GM23338 (cell line): Measurements from ENCODE around the gene CST9L. TPM values are rescaled to one million over a fixed set of nuclear protein-coding genes. Genes with fewer than 3 reads are reported as not detected.

Experiments used
- ATAC-seq: fragments of 200-7000 bp; cut with Tn5 transposase; 3 replicates; pipeline ENCODE4 v1.9.1; 2020
- DNase-seq: peaks from one replicate; pipeline ENCODE4 v3.0.0-alpha.2; 2015; ENCODE audit warnings: low spot score
- H2AFZ ChIP-seq: fragments of 200-600 bp; sonication (generic); 2 replicates; pipeline ENCODE4 v1.8.0; 2016; ENCODE audit warnings: antibody characterized with exemption, mild to moderate bottlenecking, moderate library complexity
- H3F3A ChIP-seq: fragments of 200-600 bp; sonication (generic); replicated peaks from 2 replicates; pipeline ENCODE4 v1.8.0; 2017; ENCODE audit warnings: antibody characterized with exemption, mixed run types, low read depth
- H3K27ac ChIP-seq: fragments of 200-600 bp; sonication (generic); 2 replicates; pipeline ENCODE4 v1.6.1; 2016; ENCODE audit warnings: low read depth
- H3K27me3 ChIP-seq: fragments of 200-600 bp; sonication (generic); 2 replicates; pipeline ENCODE4 v1.8.0; 2016; ENCODE audit warnings: mild to moderate bottlenecking, mixed run types, moderate library complexity; ENCODE audit not compliant: insufficient read depth
- H3K36me3 ChIP-seq: fragments of 200-600 bp; sonication (generic); 2 replicates; pipeline ENCODE4 v1.8.0; 2016; ENCODE audit warnings: mild to moderate bottlenecking; ENCODE audit not compliant: insufficient read depth
- H3K4me1 ChIP-seq: fragments of 200-600 bp; sonication (generic); 2 replicates; pipeline ENCODE4 v1.8.0; 2016; ENCODE audit warnings: mild to moderate bottlenecking, moderate library complexity; ENCODE audit not compliant: insufficient read depth
- H3K4me2 ChIP-seq: fragments of 200-600 bp; sonication (generic); 2 replicates; pipeline ENCODE4 v1.7.1; 2017; ENCODE audit warnings: mixed run types
- H3K4me3 ChIP-seq: fragments of 200-600 bp; sonication (generic); 2 replicates; pipeline ENCODE4 v1.6.1; 2016; ENCODE audit warnings: mixed run types
- H3K79me2 ChIP-seq: fragments of 200-600 bp; sonication (generic); replicated peaks from 2 replicates; pipeline ENCODE4 v1.8.0; 2017; ENCODE audit warnings: mild to moderate bottlenecking; ENCODE audit not compliant: insufficient read depth
- H3K9me2 ChIP-seq: fragments of 200-600 bp; sonication (generic); 2 replicates; pipeline ENCODE4 v1.8.0; 2017; ENCODE audit not compliant: insufficient read depth
- H4K20me1 ChIP-seq: fragments of 200-600 bp; sonication (generic); replicated peaks from 2 replicates; pipeline ENCODE4 v1.8.0; 2017; ENCODE audit warnings: mild to moderate bottlenecking; ENCODE audit not compliant: insufficient read depth
- H3K27ac Mint-ChIP-seq: 2 replicates; pipeline ENCODE4 v1.8.0; 2020; ENCODE audit warnings: inconsistent platforms, mild to moderate bottlenecking, moderate library complexity, mixed read lengths
- H3K27me3 Mint-ChIP-seq: 3 replicates; pipeline ENCODE4 v1.8.0; 2022; ENCODE audit warnings: low read depth, mild to moderate bottlenecking, moderate library complexity, mixed read lengths, inconsistent platforms; ENCODE audit not compliant: insufficient read depth, poor library complexity
- H3K36me3 Mint-ChIP-seq: 3 replicates; pipeline ENCODE4 v1.8.0; 2021; ENCODE audit warnings: low read depth, mild to moderate bottlenecking, inconsistent platforms, moderate library complexity, mixed read lengths
- H3K4me1 Mint-ChIP-seq: 3 replicates; pipeline ENCODE4 v1.8.0; 2020; ENCODE audit warnings: mild to moderate bottlenecking, inconsistent platforms, mixed read lengths
- H3K4me3 Mint-ChIP-seq: 3 replicates; pipeline ENCODE4 v1.8.0; 2021; ENCODE audit warnings: moderate library complexity, mild to moderate bottlenecking, inconsistent platforms, mixed read lengths
- H3K9me3 Mint-ChIP-seq: 3 replicates; pipeline ENCODE4 v1.8.0; 2020; ENCODE audit warnings: moderate library complexity, mild to moderate bottlenecking, inconsistent platforms, mixed read lengths
- CREB1 ChIP-seq: fragments of 250-450 bp; sonication (Bioruptor Pico); IDR thresholded peaks from 2 replicates; pipeline ENCODE4 v1.5.0; 2020; ENCODE audit warnings: low read depth, mild to moderate bottlenecking, moderate library complexity
- CTCF ChIP-seq, 2 experiments: fragments of 200-600 bp in 1 of 2; sonication (generic) in 1 of 2; conservative IDR thresholded peaks; 2 replicates each; pipeline versions ENCODE4 v1.5.1 to v1.6.1; 2016 to 2017; ENCODE audit warnings: antibody characterized with exemption in 2 of 2, low read depth in 2 of 2, mild to moderate bottlenecking in 2 of 2, moderate library complexity in 1 of 2
- ETS1 ChIP-seq: IDR thresholded peaks from 2 replicates; pipeline ENCODE4 v1.6.1; 2016; ENCODE audit warnings: antibody characterized with exemption
- EZH2phosphoT487 ChIP-seq: fragments of 200-600 bp; sonication (generic); IDR thresholded peaks from one replicate; pipeline ENCODE4 v1.8.1; 2018; ENCODE audit warnings: antibody characterized with exemption; ENCODE audit not compliant: unreplicated experiment
- NANOG ChIP-seq: IDR thresholded peaks from 2 replicates; pipeline ENCODE4 v1.6.1; 2016; ENCODE audit warnings: antibody characterized with exemption, borderline replicate concordance
- POLR2AphosphoS5 ChIP-seq: IDR thresholded peaks from 2 replicates; pipeline ENCODE4 v1.6.1; 2016; ENCODE audit warnings: antibody characterized with exemption, low read depth
- STAT1 ChIP-seq: IDR thresholded peaks from one replicate; pipeline ENCODE4 v1.6.1; 2016; ENCODE audit warnings: antibody characterized with exemption; ENCODE audit not compliant: unreplicated experiment
- ZNF114 ChIP-seq: fragments of 250-450 bp; sonication (Bioruptor Pico); IDR thresholded peaks from 2 replicates; pipeline ENCODE4 v1.5.0; 2020; ENCODE audit warnings: mild to moderate bottlenecking, moderate library complexity
- ZNF331 ChIP-seq: fragments of 250-450 bp; sonication (Bioruptor Pico); IDR thresholded peaks from 2 replicates; pipeline ENCODE4 v1.5.0; 2020; ENCODE audit warnings: low read depth, mild to moderate bottlenecking, moderate library complexity
- ZNF462 ChIP-seq: fragments of 250-450 bp; sonication (Bioruptor Pico); IDR thresholded peaks from 2 replicates; pipeline ENCODE4 v1.5.0; 2020; ENCODE audit warnings: mild to moderate bottlenecking, moderate library complexity
- polyA plus RNA-seq: library from polyadenylated mRNA; unstranded; fragments of >200 nt; fragmentation: Nextera tagmentation; extraction: Ambion mirVana; gene quantifications from 2 replicates; pipeline ENCODE4 v1.2.1, GENCODE V29; 2016
- total RNA-seq: library from RNA; depleted of rRNA; stranded (reverse); fragments of >200 nt; shearing (Covaris generic); gene quantifications from 2 replicates; pipeline ENCODE4 v1.2.3, GENCODE V29; 2014

Gene CST9L
- total and polyA plus RNA-seq, 2 experiments from 2014 or later, result not detected

GRCh38 chr20:23568971-23569330 is 667 bp upstream of the CST9L start (continued):
- TF ChIP-seq ETS1 (no peak), ZNF331 (CRISPR knock-in tag) (no peak)

GRCh38 chr20:23566199-23566932 is 1.9 kb downstream of the CST9L start:
- no peaks in the 10 kb centered on the region for H3K27me3 ChIP-seq
- Mint-ChIP-seq H3K4me1 (no peaks in the 10 kb centered on the region), H3K27ac (no peak overlapping the region), H3K4me3 (no peak overlapping the region), H3K27me3 (no peaks in the 10 kb centered on the region), H3K36me3 (peaks cover 9% of the 10 kb centered on the region; the same call in 1 of the 3 replicates), H3K9me3 (peaks cover 23% of the 10 kb centered on the region)
- H3K4me3 ChIP-seq, result no peak overlapping the region
- no peak for TF ChIP-seq EZH2phosphoT487
- TF ChIP-seq CTCF (conservative IDR thresholded peaks at IDR 0.05; ENCODE audit: low read depth in 2 of 2), result peak; percentile 20 to 54; a peak in 3 of 4 replicates
- no peak for TF ChIP-seq POLR2AphosphoS5
- H2AFZ ChIP-seq, result no peak overlapping the region
- ATAC-seq (no peak), DNase-seq (peak; percentile 6)
- no peak overlapping the region for H3K4me2 ChIP-seq
- no peak overlapping the region for H3K27ac ChIP-seq
- no peaks in the 10 kb centered on the region for H3K4me1 ChIP-seq
- H3K79me2 ChIP-seq, result no peaks in the 10 kb centered on the region
- H4K20me1 ChIP-seq, result no peaks in the 10 kb centered on the region
- H3F3A ChIP-seq, result no peaks in the 10 kb centered on the region
- H3K9me2 ChIP-seq, result no peaks in the 10 kb centered on the region
- no peaks in the 10 kb centered on the region for H3K36me3 ChIP-seq

- Mint-ChIP-seq H3K4me3 (no peak overlapping the region), H3K27me3 (no peaks in the 10 kb centered on the region), H3K36me3 (peaks cover 13% of the 10 kb centered on the region; the same call in 1 of the 3 replicates), H3K9me3 (peaks cover 28% of the 10 kb centered on the region), H3K4me1 (no peaks in the 10 kb centered on the region), H3K27ac (no peak overlapping the region)
- Histone ChIP-seq H4K20me1 (no peaks in the 10 kb centered on the region), H3K4me2 (no peak overlapping the region), H3F3A (no peaks in the 10 kb centered on the region), H3K79me2 (no peaks in the 10 kb centered on the region), H3K36me3 (no peaks in the 10 kb centered on the region), H3K27me3 (no peaks in the 10 kb centered on the region), H3K4me1 (no peaks in the 10 kb centered on the region), H2AFZ (no peak overlapping the region), H3K4me3 (no peak overlapping the region), H3K9me2 (no peaks in the 10 kb centered on the region), H3K27ac (no peak overlapping the region)
- no peak for DNase-seq
- no peak for ATAC-seq
- TF ChIP-seq NANOG (no peak), ZNF114 (CRISPR knock-in tag) (no peak), ZNF462 (CRISPR knock-in tag) (no peak), ZNF331 (CRISPR knock-in tag) (no peak), CREB1 (CRISPR knock-in tag) (no peak), EZH2phosphoT487 (no peak), STAT1 (no peak)
These were observed 2.7 kb downstream of the CST9L start for GRCh38 chr20:23565503-23566045.
